Frontal cortex (tissue), 4 donors: ENCODE data around the gene RNGTT. TPM values are rescaled to one million over a fixed set of nuclear protein-coding genes. Genes with fewer than 3 reads are reported as not detected.
A peak's percentile ranks its signal among the peaks of the same experiment; 100 is the strongest.
"Not testable (repeated sequence)": the region's sequence is repeated elsewhere in the genome, so short reads cannot be mapped to it uniquely, and the experiment has no call there.

Experiments
- DNase-seq, 2 donors: peaks; one replicate each; pipeline ENCODE4 v3.0.0; 2012; ENCODE audit warnings: low spot score in 2 of 2
- FAIRE-seq: peaks from 2 replicates; lab custom pipeline; 2012; peaks lifted over from hg19 to GRCh38; lab: Jason Lieb, UNC
- total RNA-seq: library from RNA; depleted of rRNA; stranded (reverse); fragments of >200 nt; gene quantifications from one replicate; pipeline ENCODE4 v1.2.3, GENCODE V29; 2014
- donor health status: control.
- donor health status: control.
- donor health status: control.

The RNGTT gene
- total RNA-seq: 81.1 TPM

DNA sequence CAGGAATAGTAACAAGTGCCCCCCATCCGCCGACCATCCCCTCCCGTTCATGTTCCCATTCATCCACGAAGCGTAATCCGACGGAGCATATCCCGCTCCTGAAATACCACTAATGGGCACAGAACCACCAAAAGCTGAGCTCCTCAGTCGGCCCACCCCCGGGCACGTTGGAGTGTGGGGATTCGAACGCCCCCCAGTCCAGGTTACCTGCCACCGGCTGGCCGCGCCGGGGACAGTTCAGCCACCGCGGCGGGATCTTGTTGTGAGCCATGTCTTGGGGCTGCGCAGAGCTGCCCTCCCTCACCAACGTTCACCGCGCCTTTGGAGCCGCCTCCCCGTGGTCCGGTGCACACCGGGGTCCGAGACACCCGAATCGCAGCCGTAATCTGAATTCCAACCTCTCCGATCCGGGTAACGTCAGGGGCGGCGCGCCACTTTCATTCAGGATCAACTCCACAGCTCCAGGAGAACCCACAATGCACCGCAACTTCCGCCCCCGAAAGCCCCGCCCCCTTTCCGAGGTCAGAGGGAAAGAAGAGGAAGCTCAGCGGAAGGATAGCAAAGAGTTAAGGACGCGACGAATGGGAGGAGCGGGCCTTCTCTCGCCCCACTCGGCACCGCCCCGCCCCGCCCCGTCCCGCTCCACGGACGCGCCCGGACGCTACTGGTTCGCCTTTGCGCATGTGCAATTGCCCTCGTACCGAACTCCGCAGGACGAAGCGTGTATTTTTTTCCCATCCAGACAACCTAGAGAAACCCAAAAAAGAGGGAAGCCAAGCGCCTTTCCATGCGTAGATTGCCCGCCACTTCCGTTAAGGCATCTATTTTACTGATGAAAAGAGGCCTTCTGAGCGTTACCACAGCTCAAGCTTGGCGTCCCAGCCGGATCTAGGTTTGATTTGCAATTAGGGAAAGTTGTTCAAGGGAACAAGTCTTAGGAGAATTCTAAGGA, at the start of gene RNGTT:
Gene RNGTT, minus strand, starts transcription at position 480 of the 952 bp plus-strand sequence. Its CDS starts 209 bp downstream, at position 271.
- FAIRE-seq (no peak), DNase-seq (peak; percentile 93 to 99)

DNA sequence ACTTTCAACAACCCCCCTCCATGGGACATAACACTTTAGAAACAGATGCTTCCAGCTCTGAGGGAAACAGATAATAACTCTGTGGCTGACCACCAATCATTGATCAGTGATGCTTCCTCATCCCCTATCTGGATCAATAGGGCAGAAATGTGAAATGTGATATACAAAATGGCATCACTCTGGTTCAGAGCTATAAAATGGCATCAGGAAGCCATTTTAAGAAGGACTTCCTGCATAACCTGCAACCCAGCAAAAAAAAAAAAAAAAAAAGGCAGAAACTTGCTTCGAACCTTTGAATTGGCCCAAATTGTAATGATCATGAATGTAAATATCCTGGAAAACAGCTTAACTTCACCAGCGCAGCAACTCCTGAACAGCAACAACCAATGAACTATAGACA, 48.0 kb upstream of the RNGTT start:
- FAIRE-seq: no peak

DNA sequence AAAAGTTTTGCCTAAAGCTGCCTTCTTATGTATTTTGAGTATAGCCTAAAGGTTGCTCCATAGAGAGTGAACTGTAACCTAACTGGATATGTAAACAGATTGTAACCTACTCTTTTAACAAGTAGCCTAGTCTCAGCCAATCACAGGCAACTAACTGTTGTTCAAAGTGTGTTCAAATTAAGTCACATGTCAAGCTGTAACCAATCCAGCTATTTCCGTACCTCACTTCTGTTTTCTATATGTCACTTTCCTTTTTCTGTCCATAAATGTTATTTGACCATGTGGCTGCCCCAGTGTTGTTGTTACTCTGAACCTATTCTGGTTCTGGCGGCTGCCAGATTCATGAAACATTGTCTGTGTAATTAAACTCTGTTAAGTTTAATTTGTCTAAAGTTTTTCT, 47.4 kb upstream of the RNGTT start:
- DNase-seq (no peak), FAIRE-seq (no peak)

More for the DNA sequence above, 48.0 kb upstream of the RNGTT start:
- no peak for DNase-seq

DNA sequence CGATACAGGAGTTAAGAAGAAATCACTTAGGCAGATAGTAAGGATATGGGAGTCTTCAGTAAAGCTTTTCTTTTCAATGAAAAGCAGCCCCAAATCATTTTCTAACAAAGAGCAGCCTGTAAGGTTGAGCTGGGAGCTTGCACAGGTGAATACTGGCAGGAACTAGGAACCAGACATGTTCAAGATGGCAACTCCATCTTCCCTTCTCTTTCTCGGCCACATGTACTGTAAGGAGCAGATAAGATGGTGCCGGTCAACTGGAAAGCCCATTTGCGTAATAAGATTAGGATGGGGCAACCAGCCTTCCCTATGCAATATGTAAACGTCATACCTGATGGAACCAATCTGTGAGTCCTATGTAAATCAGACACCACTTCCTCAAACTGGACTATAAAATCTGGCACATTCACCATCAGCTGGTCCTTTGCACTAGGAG, 46.2 kb upstream of the RNGTT start:
- FAIRE-seq (no peak), DNase-seq (no peak)

DNA sequence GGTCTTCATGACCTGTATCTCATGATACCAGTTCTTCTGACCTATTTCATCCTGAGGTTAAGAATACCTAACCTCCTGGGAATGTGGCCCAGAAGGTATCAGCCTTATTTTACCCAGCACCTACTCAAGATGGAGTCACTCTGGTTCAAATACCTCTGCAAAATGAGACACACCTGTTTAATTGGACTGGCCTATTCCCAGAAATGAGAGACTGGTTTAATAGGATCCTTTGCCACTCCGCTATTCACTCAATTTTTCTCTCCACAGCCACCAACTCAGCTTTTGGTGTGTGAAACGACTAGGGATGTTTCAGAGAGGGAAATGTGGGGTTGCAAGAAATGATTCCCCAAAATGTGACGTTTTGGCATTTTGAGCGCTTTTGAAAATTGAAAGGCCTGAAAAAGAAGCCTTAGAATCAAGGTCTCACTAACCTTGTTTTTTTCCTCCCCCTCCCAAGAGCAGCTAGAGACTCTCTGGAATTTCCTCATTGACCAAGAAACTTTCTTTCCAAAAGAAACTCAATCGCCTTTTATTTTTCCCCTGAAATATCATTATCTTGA, 45.5 kb upstream of the RNGTT start:
- DNase-seq (no peak), FAIRE-seq (no peak)

DNA sequence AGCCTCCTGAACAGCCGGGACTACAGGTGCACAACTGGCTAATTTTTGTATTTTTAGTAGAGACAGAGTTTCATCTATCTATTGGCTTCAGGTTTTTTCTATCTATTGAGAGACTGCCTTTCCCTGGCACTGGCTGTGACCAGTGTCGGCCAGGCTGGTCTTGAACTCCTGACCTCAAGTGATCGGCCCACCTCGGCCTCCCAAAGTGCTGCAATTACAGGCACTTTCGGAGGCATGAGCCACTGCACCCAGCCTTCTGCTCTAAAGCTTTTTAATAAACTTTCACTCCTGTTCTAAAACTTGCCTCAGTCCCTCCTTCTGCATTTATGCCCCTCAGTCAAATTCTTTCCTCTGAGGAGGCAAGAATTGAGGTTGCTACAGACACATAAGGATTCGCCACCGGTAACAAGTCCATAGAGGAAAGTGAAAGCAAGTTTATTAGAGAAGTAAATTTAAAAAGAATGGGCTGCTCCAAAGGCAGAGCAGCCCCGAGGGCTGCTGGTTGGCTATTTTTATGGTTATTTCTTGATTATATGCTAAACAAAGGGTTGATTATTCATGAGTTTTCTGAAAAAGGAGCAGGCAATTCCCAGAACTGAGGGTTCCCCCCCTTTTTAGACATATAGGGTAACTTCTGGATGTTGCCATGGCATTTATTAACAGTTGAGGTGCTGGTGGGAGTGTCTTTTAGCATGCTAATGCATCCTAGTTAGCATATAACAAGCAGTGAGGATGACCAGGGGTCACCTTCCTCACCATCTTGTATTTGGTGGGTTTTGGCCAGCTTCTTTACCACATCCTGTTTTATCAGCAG, 44.8 kb upstream of the RNGTT start:
- DNase-seq: no peak
- no peak for FAIRE-seq

DNA sequence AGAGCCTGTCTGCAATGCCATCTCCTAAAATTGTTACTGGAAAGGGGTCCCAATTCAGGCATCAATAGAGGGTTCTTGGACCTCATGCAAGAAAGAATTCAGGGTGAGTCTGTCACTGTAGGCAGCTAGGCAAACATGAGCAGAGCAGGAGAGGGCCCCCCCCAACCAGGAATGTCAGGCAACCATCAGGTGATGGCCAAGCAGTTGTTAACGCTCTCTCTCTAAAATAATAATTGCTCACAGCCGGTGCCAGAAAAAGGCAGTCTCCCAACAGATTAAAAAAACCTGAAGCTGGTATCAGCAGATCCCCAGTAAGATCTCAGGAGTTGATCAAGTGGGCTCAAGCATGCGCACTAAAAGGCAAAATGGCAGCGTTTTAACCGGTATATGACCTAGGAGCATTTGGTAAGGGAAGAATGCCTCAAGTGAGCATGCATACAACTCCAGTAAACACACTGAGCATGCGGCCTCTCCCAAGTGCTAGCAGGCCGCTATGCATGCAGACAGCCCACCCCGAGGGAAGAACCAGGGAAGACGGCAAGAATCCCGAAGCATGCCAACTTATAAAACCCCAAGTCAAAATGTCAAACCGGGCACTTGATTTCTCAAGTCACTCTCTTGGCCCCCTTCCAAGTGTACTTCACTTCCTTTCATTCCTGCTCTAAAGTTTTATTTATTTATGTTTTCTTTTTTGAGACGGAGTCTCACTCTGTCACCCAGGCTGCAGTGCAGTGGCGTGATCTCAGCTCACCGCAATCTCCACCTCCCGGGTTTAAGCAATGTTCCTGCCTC, 44.0 kb upstream of the RNGTT start:
- FAIRE-seq: no peak
- no peak for DNase-seq

DNA sequence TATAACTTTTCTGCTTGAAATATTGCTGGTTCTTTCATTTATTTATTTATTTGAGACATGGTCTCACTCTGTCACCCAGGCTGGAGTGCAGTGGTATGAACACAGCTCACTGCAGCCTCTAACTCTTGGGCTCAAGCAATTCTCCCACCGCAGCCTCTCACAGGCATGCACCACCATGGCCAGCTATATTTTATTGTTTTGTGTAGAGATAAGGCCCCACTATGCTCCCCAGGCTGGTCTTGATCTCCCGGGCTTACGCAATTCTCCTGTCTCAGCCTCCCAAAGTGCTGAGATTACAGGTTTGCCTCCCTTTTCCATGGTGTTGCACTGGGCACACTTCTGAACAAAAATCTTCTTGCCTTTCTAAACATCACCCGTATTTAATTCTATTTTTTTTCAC, 39.1 kb upstream of the RNGTT start:
- FAIRE-seq (no peak), DNase-seq (no peak)

DNA sequence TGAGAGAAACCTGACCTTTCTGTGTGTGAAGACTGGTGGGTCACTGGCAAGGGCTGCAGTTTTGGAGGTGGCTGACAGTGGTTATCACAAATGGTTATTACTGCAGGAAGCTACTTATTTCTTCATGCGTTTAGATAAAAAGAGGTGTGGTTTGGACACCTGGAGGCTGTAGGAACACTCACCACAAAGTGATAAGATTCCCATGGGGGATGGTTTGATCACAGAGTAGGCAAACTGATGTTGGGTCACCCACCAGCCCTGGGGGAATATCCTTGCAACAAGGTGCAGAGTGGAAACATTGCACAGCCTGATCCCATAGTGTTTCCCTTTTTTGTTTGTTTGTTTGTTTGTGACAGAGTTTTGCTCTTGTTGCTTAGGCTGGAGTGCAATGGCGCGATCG, 33.9 kb upstream of the RNGTT start:
- FAIRE-seq: no peak

DNA sequence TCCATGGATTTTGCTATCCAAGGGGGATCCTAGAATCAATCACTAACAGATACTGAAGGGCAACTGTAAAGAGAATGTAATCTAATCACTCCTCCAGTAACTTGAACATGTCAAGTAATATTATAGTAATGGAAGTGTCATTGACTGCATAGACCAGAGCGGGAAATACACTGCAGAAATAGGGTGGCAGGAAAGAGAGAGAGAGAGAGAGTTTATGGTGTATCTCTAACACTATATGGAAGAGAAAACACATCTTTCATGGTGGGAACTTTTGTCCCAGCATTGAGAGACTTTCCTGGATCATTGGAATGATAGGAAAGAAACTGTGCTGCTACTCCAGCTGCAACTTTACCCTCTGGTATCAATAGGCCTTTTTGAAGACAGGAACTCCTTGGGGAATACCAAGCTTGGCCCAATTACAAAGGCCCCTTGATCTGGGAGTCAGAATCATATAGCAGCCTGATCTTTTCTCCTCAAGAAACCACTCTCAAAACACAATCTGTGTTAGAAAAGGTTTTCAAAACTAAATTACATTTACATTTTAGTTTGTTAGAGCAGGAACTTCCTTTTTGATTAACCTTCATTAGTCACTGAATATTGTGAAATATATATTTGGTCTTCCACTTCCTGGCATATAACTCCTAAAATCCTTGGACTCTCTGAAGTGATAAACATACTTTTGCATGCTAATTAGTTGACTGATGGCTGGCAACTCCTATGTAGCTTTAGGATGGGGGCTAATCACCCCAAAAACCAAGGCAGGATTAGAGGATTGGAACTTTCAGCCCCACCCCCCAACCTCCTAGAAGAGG, 29.5 kb upstream of the RNGTT start:
- DNase-seq: no peak
- FAIRE-seq: no peak

More for the DNA sequence above, 33.9 kb upstream of the RNGTT start:
- no peak for DNase-seq

DNA sequence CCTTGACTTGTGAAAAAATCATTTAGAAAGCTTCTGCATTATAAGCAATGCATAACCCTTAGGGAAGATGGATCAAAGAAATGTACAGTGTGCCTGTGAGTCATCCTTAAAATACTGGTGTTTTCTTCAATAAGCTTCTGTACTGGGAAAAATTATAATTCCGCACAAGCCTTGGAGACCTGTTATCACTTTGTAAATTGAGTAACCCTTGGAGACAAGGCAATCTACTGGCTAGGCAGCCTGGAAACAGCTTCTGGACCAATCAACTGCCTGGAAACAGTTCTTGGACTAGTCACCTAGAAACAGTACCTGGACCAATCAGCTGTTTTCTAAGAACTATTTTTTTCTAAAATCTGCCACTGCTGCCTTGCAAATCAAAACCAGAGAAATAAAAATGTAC, 25.8 kb upstream of the RNGTT start:
- no peak for DNase-seq

DNA sequence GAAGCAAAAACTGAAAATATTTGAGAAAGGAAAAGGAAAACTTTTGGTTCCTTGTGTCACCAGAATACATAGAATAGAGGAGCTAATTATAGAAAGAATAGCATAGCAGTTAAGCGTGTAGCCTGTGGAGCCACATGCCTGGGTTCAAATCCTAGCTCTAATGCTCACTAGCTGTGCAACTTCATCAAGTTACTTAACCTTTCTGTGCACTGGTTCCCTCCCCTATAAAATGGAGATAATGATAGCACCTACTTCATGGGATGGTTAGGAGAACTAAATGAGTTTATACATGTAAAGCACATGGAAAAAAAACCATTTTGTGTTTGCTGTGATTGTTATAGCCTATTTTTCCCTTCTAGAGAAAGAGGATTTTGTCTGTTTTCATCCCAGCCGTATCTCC, 24.5 kb upstream of the RNGTT start:
- FAIRE-seq (no peak), DNase-seq (no peak)

More for the DNA sequence above, 25.8 kb upstream of the RNGTT start:
- FAIRE-seq: no peak

DNA sequence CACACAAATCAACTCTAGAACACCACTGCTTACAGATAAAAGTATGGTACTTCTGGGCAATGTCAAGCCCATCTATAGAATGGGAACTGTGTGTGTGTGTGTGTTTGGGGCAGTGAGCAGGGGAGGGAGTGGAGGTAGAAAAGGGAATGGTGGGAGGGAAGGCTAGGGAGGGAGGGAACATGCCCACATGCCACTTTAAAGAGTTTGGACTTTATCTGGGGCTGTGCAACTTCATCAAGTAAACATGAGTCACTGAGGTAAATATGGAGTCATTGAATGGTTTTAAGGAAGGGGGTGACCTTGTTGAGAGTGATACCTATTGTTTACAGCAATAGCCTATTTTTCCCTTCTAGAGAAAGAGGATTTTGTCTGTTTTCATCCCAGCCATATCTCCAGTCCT, 22.5 kb upstream of the RNGTT start:
- DNase-seq (no peak), FAIRE-seq (no peak)

DNA sequence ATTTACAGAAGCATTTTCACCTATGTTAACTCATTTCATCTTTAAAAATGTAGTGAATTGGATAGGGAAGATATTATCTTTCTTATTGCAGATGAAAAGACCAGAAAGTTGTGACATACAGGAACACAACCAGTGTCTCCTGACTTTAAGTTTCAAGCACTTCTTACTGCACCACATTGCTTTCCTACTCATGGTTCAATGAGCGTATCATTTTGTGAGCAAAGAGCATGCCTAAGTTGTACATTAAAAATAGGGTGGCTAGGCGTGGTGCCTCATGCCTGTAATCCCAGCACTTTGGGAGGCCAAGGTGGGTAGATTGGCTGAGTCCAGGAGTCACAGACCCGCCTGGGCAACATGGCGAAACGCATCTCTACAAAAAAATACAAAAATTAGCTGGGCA, 21.2 kb upstream of the RNGTT start:
- no peak for DNase-seq
- FAIRE-seq: no peak

DNA sequence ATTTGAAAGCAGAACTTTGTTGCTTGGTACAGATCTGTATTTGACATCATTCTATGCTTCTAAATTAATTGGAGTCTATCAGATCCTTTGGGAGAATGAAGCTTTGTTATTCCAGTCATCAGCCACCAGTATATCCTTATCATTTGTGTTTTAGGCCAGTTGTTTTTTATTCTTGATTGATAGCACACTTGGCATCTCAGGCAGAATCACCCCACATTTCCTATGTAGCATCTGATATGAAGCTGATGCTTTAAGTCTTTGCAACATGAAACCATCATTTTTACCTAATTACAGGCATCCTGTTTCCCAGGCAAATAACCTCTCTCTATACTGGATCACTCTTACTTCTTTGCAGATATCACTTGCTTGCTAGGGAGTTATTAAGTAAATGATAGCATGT, 20.7 kb upstream of the RNGTT start:
- no peak for FAIRE-seq
- DNase-seq: no peak

DNA sequence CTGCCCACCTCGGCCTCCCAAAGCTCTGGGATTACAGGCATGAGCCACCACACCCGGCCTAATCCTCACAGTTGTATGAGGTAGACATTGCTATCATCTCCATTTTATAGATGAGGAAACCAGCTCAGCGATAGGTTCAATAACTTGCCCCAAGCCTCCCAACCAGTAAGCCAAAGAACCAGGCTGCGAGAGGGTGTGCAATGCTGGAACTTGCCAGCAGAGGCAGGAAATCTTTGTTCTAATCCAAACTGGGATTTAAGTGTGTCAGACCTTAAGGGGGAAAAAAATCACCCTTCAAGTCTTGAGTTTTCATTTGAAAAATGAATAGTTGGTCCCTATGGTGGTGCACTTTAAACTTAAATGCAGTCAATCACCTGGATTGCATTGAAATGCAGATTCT, 20.1 kb upstream of the RNGTT start:
- DNase-seq (no peak), FAIRE-seq (no peak)

DNA sequence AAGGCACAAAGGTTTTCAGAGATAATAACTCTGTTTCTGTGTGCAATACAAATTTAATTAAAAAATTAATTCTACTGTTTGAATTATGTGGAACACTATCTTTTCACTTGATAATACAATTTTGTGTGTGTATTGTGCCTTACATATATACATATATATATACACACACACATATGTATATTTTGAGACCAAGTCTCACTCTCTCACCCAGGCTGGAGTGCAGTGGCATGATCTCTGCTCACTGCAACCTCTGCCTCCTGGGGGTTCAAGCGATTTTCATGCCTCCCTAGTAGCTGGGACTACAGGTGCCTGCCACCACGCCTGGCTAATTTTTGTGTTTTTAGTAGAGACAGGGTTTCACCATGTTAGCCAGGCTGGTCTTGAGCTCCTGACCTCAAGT, 19.7 kb upstream of the RNGTT start:
- FAIRE-seq: not testable (repeated sequence)

DNA sequence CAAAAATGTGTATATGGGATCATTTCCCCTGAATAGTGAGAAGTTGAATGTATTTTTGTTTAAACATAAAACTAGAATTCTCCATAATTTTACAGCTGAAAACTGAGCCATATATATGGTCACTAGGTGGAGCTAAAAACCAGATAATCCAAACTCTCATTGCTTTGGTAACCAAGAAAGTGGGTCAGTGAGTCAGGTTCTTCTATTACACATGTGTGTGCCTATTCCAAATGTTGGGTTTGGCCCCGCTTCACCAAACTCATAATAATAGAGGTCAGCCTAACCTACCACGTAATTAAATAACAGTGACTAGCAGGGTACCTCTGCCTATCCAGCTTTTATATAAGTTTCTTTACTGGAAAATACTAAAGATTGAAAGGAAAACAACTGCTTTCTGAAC, 19.3 kb upstream of the RNGTT start:
- DNase-seq: peak in 1 of 2 donors; percentile 70
- peak; percentile 98 for FAIRE-seq

More for the DNA sequence above, 19.7 kb upstream of the RNGTT start:
- DNase-seq: not testable (repeated sequence)

DNA sequence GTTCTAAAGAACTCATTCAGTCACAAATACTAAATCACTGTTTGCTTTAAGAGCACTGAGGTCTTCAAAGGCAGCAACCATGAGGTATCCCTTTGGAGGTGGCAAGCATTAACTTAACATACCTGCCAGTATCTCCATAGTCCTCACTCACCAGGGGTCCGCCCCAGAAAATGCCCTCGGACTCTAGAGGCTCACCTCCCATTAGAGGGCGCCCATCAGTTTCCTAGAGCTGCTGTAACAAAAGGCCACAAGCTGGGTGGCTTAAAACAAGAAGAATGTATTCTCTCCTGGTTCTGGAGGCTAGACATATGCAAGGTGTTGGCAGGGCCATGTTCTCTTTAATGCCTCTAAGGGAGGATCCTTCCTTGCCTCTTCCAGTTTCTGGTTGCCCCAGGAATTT, 12.0 kb upstream of the RNGTT start:
- no peak for FAIRE-seq
- DNase-seq: no peak
